Neural crest cell (in vitro differentiated cells): ENCODE data around the gene PRKG1. TPM values are rescaled to one million over a fixed set of nuclear protein-coding genes. Genes with fewer than 3 reads are reported as not detected.

ENCODE experiments used
- DNase-seq: peaks from one replicate; pipeline ENCODE4 v3.0.0; 2021; ENCODE audit warnings: low read depth, mixed read lengths, low spot score
- H3K27ac Mint-ChIP-seq: one replicate; pipeline ENCODE4 v1.8.0; 2021; ENCODE audit warnings: mild to moderate bottlenecking, mixed read lengths; ENCODE audit not compliant: unreplicated experiment
- H3K27me3 Mint-ChIP-seq: 2 replicates; pipeline ENCODE4 v1.8.0; 2021; ENCODE audit warnings: low read depth, mild to moderate bottlenecking, mixed read lengths
- H3K36me3 Mint-ChIP-seq: 2 replicates; pipeline ENCODE4 v1.8.0; 2021; ENCODE audit warnings: low read depth, mild to moderate bottlenecking, mixed read lengths
- H3K4me1 Mint-ChIP-seq: 2 replicates; pipeline ENCODE4 v1.8.0; 2021; ENCODE audit warnings: mixed read lengths
- H3K4me3 Mint-ChIP-seq: one replicate; pipeline ENCODE4 v1.8.0; 2021; ENCODE audit warnings: mild to moderate bottlenecking, mixed read lengths
- H3K9me3 Mint-ChIP-seq: 2 replicates; pipeline ENCODE4 v1.8.0; 2021; ENCODE audit warnings: mixed read lengths
- total RNA-seq: library from RNA; stranded (reverse); gene quantifications from 2 replicates; pipeline ENCODE4 v1.2.1, GENCODE V29; 2021
- TF ChIP-seq, protein P1 (sequence below): fragments of 200-600 bp; sonication (generic); conservative IDR thresholded peaks from 2 replicates; pipeline ENCODE4 v1.5.0; 2021; ENCODE audit warnings: antibody characterized with exemption, mild to moderate bottlenecking

PRKG1 gene
- total RNA-seq, 1 donor from 2014 or later, result 4.4 TPM

DNA sequence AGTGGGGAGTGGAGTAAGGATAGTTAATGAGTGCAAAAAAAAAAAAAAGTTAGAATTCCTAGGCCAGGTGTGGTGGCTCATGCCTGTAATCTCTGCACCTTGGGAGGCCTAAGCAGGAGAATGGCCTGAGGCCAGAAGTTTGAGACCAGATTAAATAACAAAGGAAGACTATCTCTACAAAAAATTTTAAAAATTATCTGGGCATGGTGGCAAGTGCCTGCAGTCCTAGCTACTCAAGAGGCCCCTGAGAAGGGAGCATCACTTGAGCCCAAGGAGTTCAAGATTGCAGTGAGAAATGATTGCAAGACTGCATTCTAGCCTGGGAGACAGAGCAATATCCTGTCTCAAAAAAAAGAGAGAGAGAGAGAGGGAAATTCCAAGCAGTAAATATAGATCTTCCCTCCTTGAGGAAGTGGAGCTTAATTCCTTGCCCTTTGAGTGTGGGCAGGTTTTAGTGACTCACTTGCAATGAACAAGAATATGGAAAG, 644.6 kb downstream of the PRKG1 start:
- no peak overlapping the region for H3K4me3 Mint-ChIP-seq
- H3K36me3 Mint-ChIP-seq, result no peaks in the 10 kb centered on the region
- H3K27me3 Mint-ChIP-seq, result peaks cover 3% of the 10 kb centered on the region
- TF ChIP-seq, protein P1, sequence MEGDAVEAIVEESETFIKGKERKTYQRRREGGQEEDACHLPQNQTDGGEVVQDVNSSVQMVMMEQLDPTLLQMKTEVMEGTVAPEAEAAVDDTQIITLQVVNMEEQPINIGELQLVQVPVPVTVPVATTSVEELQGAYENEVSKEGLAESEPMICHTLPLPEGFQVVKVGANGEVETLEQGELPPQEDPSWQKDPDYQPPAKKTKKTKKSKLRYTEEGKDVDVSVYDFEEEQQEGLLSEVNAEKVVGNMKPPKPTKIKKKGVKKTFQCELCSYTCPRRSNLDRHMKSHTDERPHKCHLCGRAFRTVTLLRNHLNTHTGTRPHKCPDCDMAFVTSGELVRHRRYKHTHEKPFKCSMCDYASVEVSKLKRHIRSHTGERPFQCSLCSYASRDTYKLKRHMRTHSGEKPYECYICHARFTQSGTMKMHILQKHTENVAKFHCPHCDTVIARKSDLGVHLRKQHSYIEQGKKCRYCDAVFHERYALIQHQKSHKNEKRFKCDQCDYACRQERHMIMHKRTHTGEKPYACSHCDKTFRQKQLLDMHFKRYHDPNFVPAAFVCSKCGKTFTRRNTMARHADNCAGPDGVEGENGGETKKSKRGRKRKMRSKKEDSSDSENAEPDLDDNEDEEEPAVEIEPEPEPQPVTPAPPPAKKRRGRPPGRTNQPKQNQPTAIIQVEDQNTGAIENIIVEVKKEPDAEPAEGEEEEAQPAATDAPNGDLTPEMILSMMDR, result no peak
- no peak for DNase-seq
- no peaks in the 10 kb centered on the region for H3K4me1 Mint-ChIP-seq
- no peaks in the 10 kb centered on the region for H3K9me3 Mint-ChIP-seq
- H3K27ac Mint-ChIP-seq, result no peak overlapping the region

DNA sequence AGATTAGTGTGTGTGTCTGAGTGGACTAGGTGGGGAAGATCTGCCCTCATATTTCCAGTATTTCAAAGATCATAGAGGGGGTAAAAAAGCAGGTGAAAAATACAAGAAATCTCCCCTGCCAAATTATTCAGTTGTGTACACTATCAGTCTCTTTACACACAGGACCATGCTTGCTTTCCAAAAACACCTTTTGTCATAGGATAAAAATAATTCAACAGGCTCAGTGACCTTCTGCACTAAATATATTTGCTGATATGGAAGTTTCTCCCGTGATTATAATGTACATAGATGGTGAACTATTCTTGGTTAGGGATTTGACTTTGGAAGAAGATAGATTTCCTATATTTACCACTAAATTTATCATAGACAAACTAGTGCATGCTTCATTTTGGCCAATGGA, 649.8 kb downstream of the PRKG1 start:
- TF ChIP-seq, protein P1, result no peak
- H3K27ac Mint-ChIP-seq, result peak overlapping the region; percentile 68
- peaks cover 10% of the 10 kb centered on the region for H3K27me3 Mint-ChIP-seq
- H3K4me1 Mint-ChIP-seq, result no peaks in the 10 kb centered on the region
- DNase-seq, result no peak
- no peaks in the 10 kb centered on the region for H3K9me3 Mint-ChIP-seq
- H3K4me3 Mint-ChIP-seq, result no peak overlapping the region
- H3K36me3 Mint-ChIP-seq, result no peaks in the 10 kb centered on the region

DNA sequence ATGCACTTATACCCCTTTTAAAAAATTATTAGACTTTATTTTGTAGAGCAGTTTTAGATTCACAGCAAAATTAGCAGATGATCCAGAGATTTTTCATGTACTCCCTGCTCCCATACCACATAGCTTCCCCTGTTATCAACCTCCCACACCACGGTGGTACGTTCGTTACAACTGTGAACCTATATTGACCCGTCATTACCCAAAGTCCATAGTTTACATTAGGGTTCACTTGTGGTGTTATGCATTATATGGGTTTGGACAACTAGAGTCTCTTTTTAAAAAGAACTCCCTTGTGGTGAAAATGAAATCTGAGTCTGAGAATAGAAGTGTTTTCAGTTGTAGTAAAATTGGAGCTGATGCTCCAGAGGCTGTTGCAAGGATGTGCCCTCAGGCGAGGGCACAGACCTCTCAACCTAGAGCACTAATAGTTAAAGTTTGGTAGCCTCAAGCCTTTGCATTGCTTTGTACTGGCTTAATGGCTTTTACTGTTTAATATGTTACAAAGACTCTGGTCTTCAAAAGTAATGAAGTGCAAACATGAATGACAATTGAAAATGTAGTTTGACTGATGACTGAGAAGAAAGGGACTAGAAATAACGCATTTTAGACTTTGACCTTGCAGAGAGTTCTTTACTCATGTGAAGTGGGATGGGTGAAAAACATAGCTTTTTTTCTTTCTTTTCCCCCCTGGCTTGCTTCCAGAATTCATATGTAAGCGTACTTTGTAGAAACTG, 655.7 kb downstream of the PRKG1 start:
- no peak overlapping the region for H3K27ac Mint-ChIP-seq
- H3K4me3 Mint-ChIP-seq, result peak overlapping the region; percentile 21
- H3K9me3 Mint-ChIP-seq, result no peaks in the 10 kb centered on the region
- peak; percentile 4 for DNase-seq
- H3K36me3 Mint-ChIP-seq, result no peaks in the 10 kb centered on the region
- peaks cover 7% of the 10 kb centered on the region for H3K27me3 Mint-ChIP-seq
- TF ChIP-seq, protein P1, result no peak
- peaks cover 18% of the 10 kb centered on the region for H3K4me1 Mint-ChIP-seq

DNA sequence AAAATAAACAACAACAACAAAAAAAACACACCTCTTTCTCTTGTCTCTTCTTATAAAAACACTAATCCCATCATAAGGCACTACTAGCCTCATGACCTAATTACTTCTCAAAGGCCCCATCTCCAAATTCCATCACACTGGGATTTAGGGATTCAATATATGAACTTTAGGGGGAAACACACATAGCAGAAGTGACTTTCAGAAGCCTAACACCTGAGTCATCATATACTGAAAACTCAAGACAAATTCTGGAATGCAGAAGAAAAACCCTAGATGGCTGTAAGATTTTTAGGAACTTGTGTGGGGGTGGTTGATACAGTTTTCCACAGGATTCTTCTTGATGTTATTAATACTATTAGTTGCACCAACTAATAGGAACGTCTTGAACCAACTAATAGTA, 658.8 kb downstream of the PRKG1 start:
- H3K27ac Mint-ChIP-seq, result no peak overlapping the region
- peaks cover 20% of the 10 kb centered on the region for H3K4me1 Mint-ChIP-seq
- H3K27me3 Mint-ChIP-seq, result peaks cover 7% of the 10 kb centered on the region
- H3K9me3 Mint-ChIP-seq, result no peaks in the 10 kb centered on the region
- no peak for DNase-seq
- H3K36me3 Mint-ChIP-seq, result no peaks in the 10 kb centered on the region
- H3K4me3 Mint-ChIP-seq, result no peak overlapping the region
- TF ChIP-seq, protein P1, result no peak

DNA sequence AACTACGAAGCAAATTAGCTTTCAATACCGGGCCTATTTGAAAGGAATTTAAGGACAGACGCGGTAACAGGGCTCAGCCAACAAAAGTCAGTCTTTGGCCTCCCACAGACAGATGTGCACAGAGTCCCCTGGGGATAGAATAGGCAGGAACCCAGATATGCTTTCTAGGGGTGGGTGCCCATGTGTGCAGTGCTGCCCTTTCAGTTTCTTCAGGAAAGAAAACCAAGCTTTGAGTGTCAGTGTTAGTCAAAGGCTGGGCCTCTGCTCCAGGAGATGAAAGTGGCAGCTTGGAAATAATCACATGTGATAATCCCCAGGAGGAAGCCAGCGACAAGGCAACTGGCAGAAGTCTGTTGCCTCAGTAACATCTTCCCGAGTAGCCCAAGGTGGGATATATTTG, 668.9 kb downstream of the PRKG1 start:
- Mint-ChIP-seq H3K4me1 (no peaks in the 10 kb centered on the region), H3K27ac (no peak overlapping the region), H3K36me3 (no peaks in the 10 kb centered on the region), H3K9me3 (no peaks in the 10 kb centered on the region), H3K27me3 (no peaks in the 10 kb centered on the region), H3K4me3 (no peak overlapping the region)
- TF ChIP-seq, protein P1, result no peak
- no peak for DNase-seq
